Esophagus muscularis mucosa (tissue), 3 donors: ENCODE measurements around the gene EFEMP2.

Experiments
- CTCF ChIP-seq, 3 experiments: fragments of 200-600 bp in 2 of 3; fragments of 450-650 bp in 1 of 3; sonication (generic) in 2 of 3; IDR thresholded peaks; one replicate each; pipeline ENCODE4 v1.5.1; 2017 to 2019; ENCODE audit warnings: antibody characterized with exemption in 3 of 3, mild to moderate bottlenecking in 2 of 3, moderate library complexity in 1 of 3
- EP300 ChIP-seq: sonication (generic); formaldehyde crosslinking; IDR thresholded peaks from one replicate; pipeline ENCODE4 v1.6.1; 2017; ENCODE audit warnings: antibody characterized with exemption

GRCh38 chr11:65833297-65834030, 39.1 kb downstream of the EFEMP2 start, which contains the start of gene SNX32:
- TF ChIP-seq CTCF (IDR thresholded peaks at IDR 0.05) (no peak), EP300 (no peak)
